Measurements from ENCODE around the gene SELENOS. TPM values are rescaled to one million over a fixed set of nuclear protein-coding genes. Genes with fewer than 3 reads are reported as not detected.

Gene SELENOS
- total and polyA plus RNA-seq, 2 donors from 2014 or later = 66.0 to 99.0 TPM

GRCh38 chr15:101317336-101317872 is 40.1 kb upstream of the SELENOS start:
- Histone ChIP-seq H3K4me3 (ENCODE audit: low read length in 3 of 3) (no peak overlapping the region), H3K27me3 (ENCODE audit: control insufficient read depth, insufficient read depth, low read length) (no peaks in the 10 kb centered on the region), H3K9ac (ENCODE audit: low read length in 3 of 3) (no peak overlapping the region), H3K27ac (ENCODE audit: low read depth in 2 of 2, low read length in 2 of 2) (no peak overlapping the region), H3K9me3 (ENCODE audit: control insufficient read depth in 2 of 3, insufficient read depth in 1 of 3, low read length in 3 of 3) (no peaks in the 10 kb centered on the region), H3K4me1 (ENCODE audit: control insufficient read depth in 2 of 3, insufficient read depth in 2 of 3, low read depth in 1 of 3, low read length in 3 of 3) (peaks cover 0 to 2% (median 0%) of the 10 kb centered on the region in 3 donors), H3K36me3 (ENCODE audit: control insufficient read depth in 2 of 3, insufficient read depth in 3 of 3, low read length in 3 of 3) (no peaks in the 10 kb centered on the region)
- intact Hi-C loops (cut with DNase I) = no loop called here
- DNase-seq (no peak), FAIRE-seq (no peak)
- TF ChIP-seq CTCF (IDR thresholded peaks at IDR 0.05; ENCODE audit: borderline replicate concordance, extremely low read depth, insufficient read depth) = no peak

GRCh38 chr15:101316529-101316928 is 39.2 kb upstream of the SELENOS start:
- Histone ChIP-seq H3K4me1 (ENCODE audit: control insufficient read depth in 2 of 3, insufficient read depth in 2 of 3, low read depth in 1 of 3, low read length in 3 of 3) (peaks cover 0 to 2% (median 0%) of the 10 kb centered on the region in 3 donors), H3K4me3 (ENCODE audit: low read length in 3 of 3) (no peak overlapping the region), H3K36me3 (ENCODE audit: control insufficient read depth in 2 of 3, insufficient read depth in 3 of 3, low read length in 3 of 3) (no peaks in the 10 kb centered on the region), H3K9ac (ENCODE audit: low read length in 3 of 3) (no peak overlapping the region), H3K27me3 (ENCODE audit: control insufficient read depth, insufficient read depth, low read length) (no peaks in the 10 kb centered on the region), H3K27ac (ENCODE audit: low read depth in 2 of 2, low read length in 2 of 2) (no peak overlapping the region), H3K9me3 (ENCODE audit: control insufficient read depth in 2 of 3, insufficient read depth in 1 of 3, low read length in 3 of 3) (no peaks in the 10 kb centered on the region)
- FAIRE-seq = no peak
- no peak for TF ChIP-seq CTCF (IDR thresholded peaks at IDR 0.05; ENCODE audit: borderline replicate concordance, extremely low read depth, insufficient read depth)
- DNase-seq = peak in 1 of 5 donors; percentile 20
- intact Hi-C loops (cut with DNase I) = no loop called here

- DNase-seq (peak in 1 of 5 donors; percentile 20), FAIRE-seq (no peak)
- intact Hi-C loops (cut with DNase I) = no loop called here
- Histone ChIP-seq H3K27me3 (ENCODE audit: control insufficient read depth, insufficient read depth, low read length) (no peaks in the 10 kb centered on the region), H3K27ac (ENCODE audit: low read depth in 2 of 2, low read length in 2 of 2) (no peak overlapping the region), H3K36me3 (ENCODE audit: control insufficient read depth in 2 of 3, insufficient read depth in 3 of 3, low read length in 3 of 3) (no peaks in the 10 kb centered on the region), H3K4me3 (ENCODE audit: low read length in 3 of 3) (no peak overlapping the region), H3K9me3 (ENCODE audit: control insufficient read depth in 2 of 3, insufficient read depth in 1 of 3, low read length in 3 of 3) (no peaks in the 10 kb centered on the region), H3K4me1 (ENCODE audit: control insufficient read depth in 2 of 3, insufficient read depth in 2 of 3, low read depth in 1 of 3, low read length in 3 of 3) (no peaks in the 10 kb centered on the region), H3K9ac (ENCODE audit: low read length in 3 of 3) (no peak overlapping the region)
- TF ChIP-seq CTCF (IDR thresholded peaks at IDR 0.05; ENCODE audit: borderline replicate concordance, extremely low read depth, insufficient read depth) = no peak
Observed at GRCh38 chr15:101315736-101316135, 38.5 kb upstream of the SELENOS start.

Data from kidney (tissue), 14 donors.